Loucy (cell line): ENCODE measurements around the gene NPTX1.

ENCODE experiments used
- CTCF ChIP-seq: fragments of 200-600 bp; sonication (generic); conservative IDR thresholded peaks from 2 replicates; pipeline ENCODE4 v1.5.1; 2014; ENCODE audit warnings: mild to moderate bottlenecking, antibody characterized with exemption, low read length
- EZH2phosphoT487 ChIP-seq: fragments of 200-600 bp; IDR thresholded peaks from 2 replicates; pipeline ENCODE4 v1.6.1; 2018; ENCODE audit warnings: antibody characterized with exemption, mild to moderate bottlenecking, moderate library complexity, borderline replicate concordance

DNA sequence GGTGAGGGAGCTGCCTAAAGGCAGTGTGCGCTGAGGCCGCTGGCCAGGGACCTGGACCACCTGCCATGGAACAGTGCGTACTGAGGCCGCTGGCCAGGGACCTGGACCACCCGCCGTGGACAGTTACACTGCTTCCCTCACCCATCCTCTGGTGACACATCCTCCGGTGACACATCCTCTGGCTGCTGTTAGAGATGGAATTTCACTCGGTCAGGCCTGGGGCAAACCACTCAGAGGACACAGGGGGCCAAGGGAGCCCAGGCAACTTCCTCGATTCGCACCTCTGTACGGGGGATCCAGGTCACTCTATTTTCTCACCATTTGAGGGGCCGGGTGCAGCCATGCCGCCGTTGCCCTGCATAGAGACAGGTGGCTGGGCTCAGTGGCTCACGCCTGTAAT, 35.8 kb upstream of the NPTX1 start:
- no peak for TF ChIP-seq CTCF
- no peak for TF ChIP-seq EZH2phosphoT487
